HCT116 (cell line): ENCODE results near the gene MKRN1. TPM values are rescaled to one million over a fixed set of nuclear protein-coding genes. Genes with fewer than 3 reads are reported as not detected.

ENCODE experiments used
- ATAC-seq: fragments of 200-7000 bp; cut with Tn5 transposase; 2 replicates; pipeline ENCODE4 v1.9.1; 2020; ENCODE audit warnings: mild to moderate bottlenecking, moderate library complexity
- BruUV-seq: library from RNA; stranded (reverse); fragments of 400-500 nt; replicated peaks from 2 replicates; lab custom pipeline; 2021; lab: Mats Ljungman, UMichigan
- CTCF ChIA-PET: fragments of 300-600 bp; sonication (Branson Sonifier 250); formaldehyde crosslinking; loops from one replicate; lab custom pipeline; 2021; ENCODE audit warnings: antibody characterized with exemption; lab: Charles Lee
- POLR2A ChIA-PET: fragments of 300-600, 350-600 bp; sonication (Branson Sonifier 250); formaldehyde crosslinking; loops from one replicate; lab custom pipeline; 2021; ENCODE audit warnings: antibody characterized with exemption; lab: Charles Lee
- RAD21 ChIA-PET, 2 experiments: fragments of 300-600 bp; sonication (Branson Sonifier 250); formaldehyde crosslinking; loops; one replicate each; lab custom pipeline; 2023; ENCODE audit warnings: low total read pairs in 2 of 2; ENCODE audit not compliant: uncharacterized antibody in 2 of 2, unreplicated experiment in 2 of 2, low non-redundant PET in 1 of 2; lab: Charles Lee
- DNase-seq: peaks from one replicate; pipeline ENCODE4 v3.0.0-alpha.2; 2010; ENCODE audit warnings: low read depth, low spot score
- H2AFZ ChIP-seq: fragments of 200-600 bp; shearing (Covaris generic), sonication (generic); 2 replicates; pipeline ENCODE4 v1.6.1; 2017; ENCODE audit warnings: low read depth, mixed run types, mixed read lengths, antibody characterized with exemption, low read length; ENCODE audit not compliant: poor library complexity, severe bottlenecking
- H3K27ac ChIP-seq: 2 replicates; pipeline ENCODE4 v1.5.1; 2012; ENCODE audit warnings: low read depth, low read length
- H3K27me3 ChIP-seq: fragments of 200-600 bp; sonication (generic); 2 replicates; pipeline ENCODE4 v1.6.1; 2016; ENCODE audit warnings: mixed run types, low read length, mixed read lengths; ENCODE audit not compliant: insufficient read depth
- H3K36me3 ChIP-seq, 2 experiments: fragments of 200-500 bp in 1 of 2; fragments of 200-600 bp in 1 of 2; sonication (Bioruptor generic) in 1 of 2; sonication (generic) in 1 of 2; 2 replicates each; pipeline versions ENCODE4 v1.5.1 to v1.6.1; 2014 to 2016; ENCODE audit warnings: low read length in 2 of 2, inconsistent platforms in 1 of 2, mixed read lengths in 1 of 2, mixed run types in 1 of 2; ENCODE audit not compliant: insufficient read depth in 2 of 2, control insufficient read depth in 1 of 2
- H3K4me1 ChIP-seq, 2 experiments: fragments of 200-600 bp in 1 of 2; sonication (generic) in 1 of 2; 2 replicates each; pipeline versions ENCODE4 v1.5.1 to v1.6.1; 2012 to 2017; ENCODE audit warnings: low read length in 2 of 2, inconsistent platforms in 1 of 2, mild to moderate bottlenecking in 1 of 2, mixed read lengths in 1 of 2, mixed run types in 1 of 2, moderate library complexity in 1 of 2; ENCODE audit not compliant: insufficient read depth in 2 of 2, control insufficient read depth in 1 of 2
- H3K4me2 ChIP-seq: fragments of 200-600 bp; sonication (generic); 2 replicates; pipeline ENCODE4 v1.6.1; 2017; ENCODE audit warnings: mixed run types, low read length, mixed read lengths
- H3K4me3 ChIP-seq, 2 experiments: fragments of 200-600 bp in 1 of 2; sonication (generic) in 1 of 2; replicated peaks in 1 of 2; 2 replicates each; pipeline ENCODE4 v1.5.1; 2011 to 2016; ENCODE audit warnings: low read length in 2 of 2, control low read depth in 1 of 2, low read depth in 1 of 2, mild to moderate bottlenecking in 1 of 2, mixed read lengths in 1 of 2, mixed run types in 1 of 2
- H3K79me2 ChIP-seq: fragments of 200-600 bp; sonication (generic); 2 replicates; pipeline ENCODE4 v1.6.1; 2017; ENCODE audit warnings: mild to moderate bottlenecking, mixed run types, low read length, moderate library complexity, mixed read lengths; ENCODE audit not compliant: insufficient read depth
- H3K9ac ChIP-seq: fragments of 200-600 bp; sonication (generic); 2 replicates; pipeline ENCODE4 v1.6.1; 2016; ENCODE audit warnings: low read length, mixed read lengths
- H3K9me2 ChIP-seq: fragments of 200-600 bp; sonication (generic), shearing (Covaris generic); 2 replicates; pipeline ENCODE4 v1.6.1; 2017; ENCODE audit warnings: mixed run types, mild to moderate bottlenecking, moderate library complexity; ENCODE audit not compliant: insufficient read depth
- H3K9me3 ChIP-seq, 2 experiments: fragments of 200-500 bp in 1 of 2; fragments of 200-600 bp in 1 of 2; sonication (Bioruptor generic) in 1 of 2; sonication (generic) in 1 of 2; 2 replicates each; pipeline ENCODE4 v1.6.1; 2014 to 2017; ENCODE audit warnings: low read length in 2 of 2, mixed read lengths in 2 of 2, inconsistent platforms in 1 of 2, low read depth in 1 of 2, mild to moderate bottlenecking in 1 of 2, mixed run types in 1 of 2, moderate library complexity in 1 of 2; ENCODE audit not compliant: control insufficient read depth in 1 of 2, insufficient read depth in 1 of 2
- H4K20me1 ChIP-seq: fragments of 200-600 bp; sonication (generic), shearing (Covaris generic); 2 replicates; pipeline ENCODE4 v1.6.1; 2017; ENCODE audit warnings: mixed run types, mild to moderate bottlenecking, moderate library complexity; ENCODE audit not compliant: insufficient read depth
- ATF3 ChIP-seq: IDR thresholded peaks from 2 replicates; pipeline ENCODE4 v1.6.1; 2012
- CBX3 ChIP-seq: IDR thresholded peaks from 2 replicates; pipeline ENCODE4 v1.6.1; 2012; ENCODE audit warnings: low read depth
- CEBPB ChIP-seq: IDR thresholded peaks from 2 replicates; pipeline ENCODE4 v1.6.1; 2012; ENCODE audit warnings: low read depth
- CTCF ChIP-seq, 3 experiments: fragments of 200-600 bp in 1 of 3; sonication (generic) in 1 of 3; IDR thresholded peaks in 2 of 3; conservative IDR thresholded peaks in 1 of 3; 2 replicates each; pipeline ENCODE4 v1.5.1; 2012 to 2017; ENCODE audit warnings: low read depth in 2 of 3, low read length in 2 of 3, antibody characterized with exemption in 1 of 3, borderline replicate concordance in 1 of 3, control low read depth in 1 of 3, mild to moderate bottlenecking in 1 of 3, mixed read lengths in 1 of 3, mixed run types in 1 of 3, moderate library complexity in 1 of 3; ENCODE audit not compliant: insufficient read depth in 1 of 3
- EZH2 ChIP-seq: fragments of 200-600 bp; sonication (generic); IDR thresholded peaks from 2 replicates; pipeline ENCODE4 v1.6.1; 2017; ENCODE audit warnings: antibody characterized with exemption, mixed run types
- EZH2phosphoT487 ChIP-seq: fragments of 200-600 bp; IDR thresholded peaks from 2 replicates; pipeline ENCODE4 v1.6.1; 2018; ENCODE audit warnings: antibody characterized with exemption, borderline replicate concordance
- MAX ChIP-seq: IDR thresholded peaks from 2 replicates; pipeline ENCODE4 v1.6.1; 2012
- POLR2AphosphoS5 ChIP-seq: IDR thresholded peaks from 2 replicates; pipeline ENCODE4 v1.6.1; 2011; ENCODE audit warnings: mild to moderate bottlenecking, low read depth, low read length, moderate library complexity
- RAD21 ChIP-seq: IDR thresholded peaks from 2 replicates; pipeline ENCODE4 v1.6.1; 2012; ENCODE audit warnings: low read depth, mild to moderate bottlenecking
- REST ChIP-seq: IDR thresholded peaks from 2 replicates; pipeline ENCODE4 v1.6.1; 2012; ENCODE audit warnings: low read depth
- SIN3A ChIP-seq: IDR thresholded peaks from 2 replicates; pipeline ENCODE4 v1.6.1; 2012; ENCODE audit warnings: low read depth
- SP1 ChIP-seq: IDR thresholded peaks from 2 replicates; pipeline ENCODE4 v1.6.1; 2012; ENCODE audit warnings: low read depth
- TCF7L2 ChIP-seq: IDR thresholded peaks from 2 replicates; pipeline ENCODE4 v1.7.0; 2011; ENCODE audit warnings: borderline replicate concordance, inconsistent platforms; ENCODE audit not compliant: insufficient read depth, insufficient read length; ENCODE audit errors: extremely low read depth
- ZBTB33 ChIP-seq: IDR thresholded peaks from 2 replicates; pipeline ENCODE4 v1.6.1; 2011; ENCODE audit warnings: mild to moderate bottlenecking, low read length, moderate library complexity; ENCODE audit not compliant: insufficient replicate concordance; ENCODE audit errors: extremely low read depth
- ZFX ChIP-seq: fragments of 450-650 bp; IDR thresholded peaks from 2 replicates; pipeline ENCODE4 v1.6.1; 2017
- ZNF274 ChIP-seq: fragments of 200-500 bp; sonication (Bioruptor generic); IDR thresholded peaks from 2 replicates; pipeline ENCODE4 v1.6.1; 2014; ENCODE audit warnings: mild to moderate bottlenecking, low read depth, low read length, inconsistent platforms
- intact Hi-C: fragments of 100-400 bp; cut with micrococcal nuclease; formaldehyde crosslinking; loops from 2 replicates; pipeline ENCODE4 v1.10.0; 2022
- total RNA-seq: library from RNA; stranded (reverse); gene quantifications from one replicate; pipeline ENCODE4 v1.2.1, GENCODE V29; 2021; ENCODE audit not compliant: unreplicated experiment

MKRN1 gene
- total RNA-seq, 1 experiment from 2014 or later = 95.0 TPM

- TF ChIP-seq SP1 = no peak
- no peak for TF ChIP-seq MAX
- no peak for TF ChIP-seq ZNF274
- no peak for TF ChIP-seq CEBPB
- no peak for TF ChIP-seq ZBTB33
- TF ChIP-seq SIN3A = no peak
- no peak for TF ChIP-seq POLR2AphosphoS5
- TF ChIP-seq CBX3 = no peak
- no peak for TF ChIP-seq EZH2phosphoT487
- no peak for TF ChIP-seq TCF7L2
- no peak for TF ChIP-seq EZH2
- no peak for TF ChIP-seq RAD21
- no peak for TF ChIP-seq ATF3
- TF ChIP-seq ZFX = no peak
- TF ChIP-seq CTCF (IDR thresholded peaks at IDR 0.05 in 2 of 3, conservative IDR thresholded peaks at IDR 0.05 in 1 of 3; ENCODE audit: borderline replicate concordance in 1 of 3, insufficient read depth in 1 of 3, low read depth in 2 of 3, low read length in 2 of 3) = no peak
- TF ChIP-seq REST = no peak
- no TSS peak for BruUV-seq
- intact Hi-C loops = no loop called here
- Histone ChIP-seq H4K20me1 (no peaks in the 10 kb centered on the region), H2AFZ (no peak overlapping the region), H3K9me3 (no peaks in the 10 kb centered on the region), H3K27ac (no peak overlapping the region), H3K36me3 (no peaks in the 10 kb centered on the region; a peak in 1 of 4 replicates), H3K9me2 (no peaks in the 10 kb centered on the region), H3K27me3 (no peaks in the 10 kb centered on the region), H3K4me2 (no peak overlapping the region), H3K4me1 (peaks cover 0 to 4% of the 10 kb centered on the region in 2 experiments; a peak in 1 of 4 replicates), H3K9ac (no peak overlapping the region), H3K4me3 (no peak overlapping the region), H3K79me2 (no peaks in the 10 kb centered on the region)
- POLR2A ChIA-PET = no interaction called here
- no peak for DNase-seq
- CTCF ChIA-PET = no interaction called here
- no peak for ATAC-seq
- RAD21 ChIA-PET = no interaction called here
Measured at GRCh38 chr7:140497241-140497769, 18.0 kb upstream of the MKRN1 start.
